ENCODE measurements around the gene CT47B1.
"Not testable (repeated sequence)": the region's sequence is repeated elsewhere in the genome, so short reads cannot be mapped to it uniquely, and the experiment has no call there.

CT47B1 gene

DNA sequence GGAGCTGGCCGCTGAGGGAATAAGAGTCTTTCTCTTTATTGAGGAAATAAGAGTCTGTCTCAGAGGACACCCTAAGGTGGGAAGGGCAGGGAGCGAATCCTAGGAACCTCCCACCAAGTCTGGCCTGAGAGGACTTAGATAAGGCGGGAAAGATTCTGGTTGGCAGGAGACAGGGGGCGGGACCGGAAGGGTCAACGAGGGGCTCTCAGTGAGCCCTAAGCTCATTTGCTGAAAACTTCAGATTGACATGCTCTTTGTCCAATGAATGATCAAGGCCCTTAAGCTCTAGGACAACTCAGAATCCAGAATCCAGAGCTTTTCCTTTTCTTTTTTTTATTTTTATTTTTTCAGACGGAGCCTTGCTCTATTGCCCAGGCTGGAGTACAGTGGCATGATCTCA is at the start of gene CT47B1:
Gene CT47B1, minus strand, starts transcription at position 101 of the 400 bp plus-strand sequence. CDS start 196 bp downstream, outside the sequence.
- not testable (repeated sequence) for DNase-seq (ENCODE audit: low spot score)

DNA sequence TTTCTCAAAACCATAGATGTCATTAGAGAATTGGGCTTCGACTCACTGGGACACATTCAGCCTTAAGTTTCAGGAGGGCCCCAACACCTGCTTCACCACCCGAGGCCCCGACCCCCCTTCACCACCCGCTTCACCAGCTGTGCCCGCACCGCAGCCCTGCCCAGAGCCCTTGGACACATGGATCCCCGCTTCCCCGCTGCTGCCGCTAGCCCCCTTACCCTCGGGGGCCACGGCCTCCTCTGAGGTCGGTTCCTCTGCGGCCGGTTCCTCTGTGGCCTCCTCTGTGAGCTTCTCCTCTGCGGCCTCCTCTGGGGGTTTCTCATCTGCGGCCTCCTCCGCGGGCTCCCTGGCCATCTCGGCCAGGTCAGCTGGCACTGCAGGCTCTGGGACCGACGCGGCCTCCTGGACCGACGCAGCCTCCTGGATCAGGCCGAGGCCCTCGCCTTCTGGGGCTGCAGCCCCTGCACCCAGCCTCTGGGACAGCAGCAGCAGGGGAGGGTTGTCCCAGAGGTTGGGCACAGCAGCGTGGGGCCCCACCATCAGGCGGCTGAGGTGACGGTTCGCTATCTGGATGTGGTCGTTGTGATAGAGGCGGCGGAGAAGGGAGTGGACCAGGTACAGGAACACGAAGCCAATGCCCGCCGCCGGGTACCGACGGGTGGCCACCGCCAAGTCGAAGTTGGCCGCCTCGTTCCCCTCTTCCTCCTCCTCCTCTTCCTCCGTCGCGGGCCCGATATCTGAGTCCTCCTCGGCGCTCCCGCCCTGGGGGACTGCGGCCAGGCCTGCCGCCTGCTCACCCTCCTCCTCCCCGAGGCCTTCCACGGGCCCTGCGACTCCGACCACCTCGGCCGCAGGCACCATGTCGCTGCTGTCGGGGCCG is 748 bp downstream of the CT47B1 start:
- no peak for DNase-seq (ENCODE audit: low spot score)

DNA sequence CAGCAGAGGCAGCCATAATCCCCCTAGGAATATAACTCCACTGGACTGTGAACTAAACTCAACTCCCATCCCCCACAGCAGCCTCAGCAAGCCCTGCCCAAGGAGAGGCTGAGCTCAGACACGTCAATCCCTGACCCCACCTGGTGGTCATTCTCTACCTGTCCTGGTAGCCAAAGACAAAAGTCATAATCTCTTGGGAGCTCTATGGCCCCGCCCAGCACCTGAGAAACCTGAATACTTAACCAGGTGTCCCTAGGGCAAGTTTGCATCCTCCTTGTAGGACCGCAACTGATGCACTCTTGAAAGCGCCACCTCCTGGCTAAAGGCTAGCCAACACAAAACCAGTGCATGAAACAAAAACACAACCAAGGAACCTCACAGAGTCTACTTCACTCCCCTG is 18.4 kb downstream of the CT47B1 start:
- DNase-seq (ENCODE audit: low spot score), result no peak

DNA sequence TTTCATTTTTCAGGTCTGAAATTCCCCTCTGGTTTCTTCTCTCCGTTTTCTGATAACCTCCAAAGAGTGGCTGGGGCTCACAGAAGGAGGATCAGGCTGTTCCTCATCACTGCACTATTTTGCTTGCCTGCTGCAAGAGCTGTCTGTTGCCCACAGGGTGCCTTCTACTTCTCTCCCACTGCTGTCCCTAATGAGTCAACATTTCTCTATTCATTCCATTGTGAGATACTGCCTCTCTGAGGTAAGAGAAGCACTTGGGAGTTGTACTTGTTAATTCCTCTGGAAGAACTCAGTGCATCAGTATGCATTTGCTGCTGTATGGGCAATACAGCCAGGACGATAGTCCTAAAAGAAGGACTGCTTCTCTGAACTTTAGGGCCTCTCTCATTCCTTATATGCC is 34.8 kb downstream of the CT47B1 start:
- no peak for DNase-seq (ENCODE audit: low spot score)

DNA sequence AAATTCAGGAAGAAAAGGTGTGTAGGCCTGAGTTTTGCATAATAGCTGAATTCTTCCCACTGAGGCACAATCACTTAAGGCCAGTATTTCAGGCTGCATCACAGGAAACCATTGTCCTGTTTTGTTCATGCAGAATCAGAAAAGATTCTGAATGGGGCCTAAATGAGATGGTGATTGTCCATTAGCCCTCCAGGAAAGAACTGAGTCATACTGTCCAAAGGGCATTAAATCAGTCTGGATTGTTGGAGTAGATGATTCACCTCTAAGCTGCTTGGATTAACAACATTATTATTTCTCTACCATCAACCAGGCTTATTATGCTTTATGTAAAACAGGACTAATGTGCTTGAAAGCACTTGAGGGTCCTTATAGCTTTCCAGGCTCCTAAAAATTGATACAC is 36.2 kb downstream of the CT47B1 start:
- no peak for DNase-seq (ENCODE audit: low spot score)

DNA sequence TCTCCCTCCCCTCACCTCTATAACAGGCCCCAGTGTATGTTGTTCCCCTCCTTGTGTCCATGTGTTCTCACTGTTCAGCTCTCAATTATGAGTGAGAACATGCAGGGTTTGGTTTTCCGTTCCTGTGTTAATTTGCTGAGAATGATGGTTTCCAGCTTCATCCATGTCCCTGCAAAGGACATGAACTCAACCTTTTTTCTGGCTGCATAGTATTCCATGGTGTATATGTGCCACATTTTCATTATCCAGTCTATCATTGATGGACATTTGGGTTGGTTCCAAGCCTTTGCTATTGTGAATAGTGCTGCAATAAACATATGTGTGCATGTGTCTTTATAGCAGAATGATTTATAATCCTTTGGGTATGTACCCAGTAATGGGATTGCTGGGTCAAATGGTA is 48.5 kb downstream of the CT47B1 start:
- DNase-seq (ENCODE audit: low spot score), result not testable (repeated sequence)

DNA sequence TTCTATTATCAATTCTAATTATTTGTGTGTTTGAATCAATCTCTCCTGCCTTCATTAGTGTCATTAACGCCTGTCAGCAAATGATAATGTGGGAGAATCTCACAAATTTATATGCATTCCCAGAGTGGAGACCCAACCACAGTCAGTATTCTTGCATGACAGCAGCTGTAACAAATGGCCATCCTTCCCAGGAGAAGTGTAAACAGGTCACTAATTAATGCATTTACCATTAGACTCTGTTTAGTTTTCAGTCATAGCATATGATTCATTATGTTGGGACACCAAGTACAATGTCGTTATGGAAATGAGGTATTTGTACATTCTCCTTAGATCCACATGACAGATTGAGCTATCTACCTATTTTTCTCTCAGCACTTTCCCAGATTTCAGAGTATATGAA is 50.5 kb downstream of the CT47B1 start:
- no peak for DNase-seq (ENCODE audit: low spot score)

DNA sequence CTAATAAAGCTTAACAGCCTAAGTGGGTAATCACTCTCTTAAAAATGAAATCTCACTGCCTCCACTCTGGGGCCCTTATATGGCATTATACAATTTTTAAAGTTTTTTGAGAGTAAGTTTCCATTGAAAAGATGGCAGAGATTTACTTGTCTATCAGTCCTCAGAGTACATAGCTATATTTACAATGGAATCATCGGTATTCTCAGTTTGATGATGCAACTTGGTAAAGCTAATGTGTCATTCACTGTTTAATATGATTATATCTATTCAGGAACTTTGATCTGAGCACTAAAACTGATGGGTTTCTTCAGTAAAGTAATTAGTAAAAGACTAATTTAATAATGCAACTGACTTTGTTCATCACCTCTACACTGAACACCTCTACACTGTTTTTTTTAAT is 51.6 kb downstream of the CT47B1 start:
- DNase-seq (ENCODE audit: low spot score), result no peak

DNA sequence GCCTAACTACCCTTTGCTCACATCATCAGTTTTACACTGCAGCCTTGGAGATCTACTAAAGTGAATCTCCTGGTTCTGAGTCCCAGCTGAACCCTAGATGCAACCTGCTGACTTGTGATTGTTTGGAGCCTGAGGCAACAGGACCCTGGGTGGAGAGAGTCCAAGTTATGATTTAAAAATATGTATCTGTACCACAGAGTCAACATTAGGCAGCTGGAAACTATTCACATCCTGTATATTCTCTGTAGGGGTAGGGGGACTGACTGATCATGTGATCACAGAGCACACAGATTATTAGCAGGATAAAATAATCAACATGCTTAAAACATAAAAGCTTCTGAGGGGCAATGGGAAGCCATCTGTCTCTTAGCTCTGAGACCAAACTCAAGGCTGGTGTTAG is 52.1 kb downstream of the CT47B1 start:
- DNase-seq (ENCODE audit: low spot score), result no peak

All from CD4-positive, alpha-beta T cell treated with Interleukin-15 for 4 hours (primary cell).